GM21825 (cell line): ENCODE data around the gene CENPL.
"Not testable (repeated sequence)": the region's sequence is repeated elsewhere in the genome, so short reads cannot be mapped to it uniquely, and the experiment has no call there.

ENCODE experiments used
- ATAC-seq: cut with Tn5 transposase; IDR thresholded peaks from one replicate; pipeline ENCODE4 v1.9.1; 2021; ENCODE audit warnings: mild to moderate bottlenecking, moderate library complexity; ENCODE audit not compliant: unreplicated experiment

CENPL gene

GRCh38 chr1:173824315-173825081 lies at the start of gene CENPL, which contains the start of gene DARS2:
CENPL (minus strand) TSS chr1:173824883; CDS start chr1:173811299, 13,584 bp downstream.
DARS2 (plus strand) TSS chr1:173824673; CDS start chr1:173825230, 557 bp downstream.
- peak; percentile 87 for ATAC-seq

- ATAC-seq, result no peak
Observed at GRCh38 chr1:173871500-173871899, 46.8 kb upstream of the CENPL start.

GRCh38 chr1:173871091-173871490 lies 46.4 kb upstream of the CENPL start:
- no peak for ATAC-seq

GRCh38 chr1:173870252-173871075 lies 45.8 kb upstream of the CENPL start:
- no peak for ATAC-seq

- no peak for ATAC-seq
Observed at GRCh38 chr1:173869021-173869359, 44.3 kb upstream of the CENPL start.

- ATAC-seq, result peak; percentile 61
Observed at GRCh38 chr1:173868266-173869020, 43.8 kb upstream of the CENPL start, which contains the start of gene ZBTB37. ZBTB37 (plus strand) TSS chr1:173868380; CDS start chr1:173870226, 1,846 bp downstream.

- ATAC-seq, result peak; percentile 75
Observed at GRCh38 chr1:173867753-173868265, 43.1 kb upstream of the CENPL start, which contains the start of gene GAS5. GAS5 (minus strand) TSS chr1:173867989.

- ATAC-seq, result no peak
Observed at GRCh38 chr1:173867141-173867752, 42.6 kb upstream of the CENPL start.

- no peak for ATAC-seq
Observed at GRCh38 chr1:173866413-173867115, 41.9 kb upstream of the CENPL start.

- no peak for ATAC-seq
Observed at GRCh38 chr1:173865468-173866164, 40.9 kb upstream of the CENPL start.

GRCh38 chr1:173864179-173864867 lies 39.6 kb upstream of the CENPL start:
- no peak for ATAC-seq

- ATAC-seq, result no peak
Observed at GRCh38 chr1:173863224-173864161, 38.8 kb upstream of the CENPL start.

- ATAC-seq, result no peak
Observed at GRCh38 chr1:173862769-173863223, 38.1 kb upstream of the CENPL start.

GRCh38 chr1:173862146-173862768 lies 37.6 kb upstream of the CENPL start:
- ATAC-seq, result not testable (repeated sequence)

GRCh38 chr1:173861731-173862145 lies 37.1 kb upstream of the CENPL start:
- ATAC-seq, result no peak

- ATAC-seq, result no peak
Observed at GRCh38 chr1:173860065-173860464, 35.4 kb upstream of the CENPL start.

- not testable (repeated sequence) for ATAC-seq
Observed at GRCh38 chr1:173859547-173859946, 34.9 kb upstream of the CENPL start.
